HG03575 (cell line): ENCODE results near the gene THAP8.
"Not testable (repeated sequence)": the region's sequence is repeated elsewhere in the genome, so short reads cannot be mapped to it uniquely, and the experiment has no call there.

Experiments used
- ATAC-seq: cut with Tn5 transposase; IDR thresholded peaks from one replicate; pipeline ENCODE4 v1.9.1; 2021; ENCODE audit not compliant: unreplicated experiment, insufficient number of reproducible peaks, low FRiP score; ENCODE audit errors: extremely low read depth

The THAP8 gene

GRCh38 chr19:36073121-36073876, 19.2 kb upstream of the THAP8 start:
- no peak for ATAC-seq

- no peak for ATAC-seq
Observed at GRCh38 chr19:36072081-36072480, 18.0 kb upstream of the THAP8 start.

- not testable (repeated sequence) for ATAC-seq
Observed at GRCh38 chr19:36068810-36069499, 14.9 kb upstream of the THAP8 start.

- no peak for ATAC-seq
Observed at GRCh38 chr19:36067681-36068080, 13.6 kb upstream of the THAP8 start.

GRCh38 chr19:36064826-36065225, 10.7 kb upstream of the THAP8 start:
- no peak for ATAC-seq

- no peak for ATAC-seq
Observed at GRCh38 chr19:36061367-36061766, 7.3 kb upstream of the THAP8 start.

- ATAC-seq = no peak
Observed at GRCh38 chr19:36060430-36060829, 6.3 kb upstream of the THAP8 start.

- ATAC-seq = no peak
Observed at GRCh38 chr19:36059180-36059910, 5.3 kb upstream of the THAP8 start.

- no peak for ATAC-seq
Observed at GRCh38 chr19:36058481-36059179, 4.5 kb upstream of the THAP8 start.

GRCh38 chr19:36054733-36055686, 925 bp upstream of the THAP8 start, which contains the start of gene WDR62:
WDR62 (plus strand) TSS chr19:36054897; CDS start chr19:36054972, 75 bp downstream.
- peak; percentile 31 for ATAC-seq

GRCh38 chr19:36051637-36052036, 2.4 kb downstream of the THAP8 start:
- no peak for ATAC-seq

- ATAC-seq = no peak
Observed at GRCh38 chr19:36051236-36051635, 2.8 kb downstream of the THAP8 start.

- no peak for ATAC-seq
Observed at GRCh38 chr19:36049080-36049698, 4.9 kb downstream of the THAP8 start.

GRCh38 chr19:36047835-36048234, 6.2 kb downstream of the THAP8 start:
- no peak for ATAC-seq

- ATAC-seq = no peak
Observed at GRCh38 chr19:36046443-36047050, 7.5 kb downstream of the THAP8 start.

GRCh38 chr19:36043952-36044351, 10.1 kb downstream of the THAP8 start:
- no peak for ATAC-seq

- ATAC-seq = no peak
Observed at GRCh38 chr19:36041831-36042230, 12.3 kb downstream of the THAP8 start.
